IMR-90 (cell line): ENCODE results near the gene RXRG. TPM values are rescaled to one million over a fixed set of nuclear protein-coding genes. Genes with fewer than 3 reads are reported as not detected.

ENCODE experiments used
- ATAC-seq: fragments of 200-7000 bp; cut with Tn5 transposase; 2 replicates; pipeline ENCODE4 v1.9.1; 2020; ENCODE audit warnings: low read depth, mild to moderate bottlenecking, moderate library complexity
- BruUV-seq: library from RNA; stranded (reverse); fragments of 400-500 nt; replicated peaks from 2 replicates; lab custom pipeline; 2021; lab: Mats Ljungman, UMichigan
- CTCF ChIA-PET: fragments of 300-600 bp; formaldehyde crosslinking; extraction: SDS; loops from one replicate; lab custom pipeline; 2021; ENCODE audit warnings: antibody characterized with exemption; lab: Yijun Ruan, JAX
- POLR2A ChIA-PET: fragments of 300-600 bp; sonication (Branson Sonifier 250); formaldehyde crosslinking; loops from one replicate; lab custom pipeline; 2022; ENCODE audit warnings: antibody characterized with exemption; ENCODE audit not compliant: unreplicated experiment; lab: Charles Lee
- DNase-seq: peaks from one replicate; pipeline ENCODE4 v3.0.0; 2013
- H2AFZ ChIP-seq: replicated peaks from 2 replicates; pipeline ENCODE3; 2013; ENCODE audit warnings: low read length, mild to moderate bottlenecking; ENCODE audit not compliant: poor library complexity
- H2AK5ac ChIP-seq: 2 replicates; pipeline ENCODE4 v1.6.1; 2013; ENCODE audit warnings: low read depth, low read length, inconsistent platforms
- H2AK9ac ChIP-seq: replicated peaks from 2 replicates; pipeline ENCODE3; 2013; ENCODE audit warnings: mild to moderate bottlenecking, low read depth, low read length, moderate library complexity; ENCODE audit not compliant: poor library complexity
- H2BK120ac ChIP-seq: 2 replicates; pipeline ENCODE4 v1.6.1; 2013; ENCODE audit warnings: low read depth, low read length, inconsistent platforms
- H2BK15ac ChIP-seq: 3 replicates; pipeline ENCODE4 v1.6.1; 2013; ENCODE audit warnings: low read depth, low read length, inconsistent platforms
- H2BK20ac ChIP-seq: 2 replicates; pipeline ENCODE4 v1.6.1; 2013; ENCODE audit warnings: low read depth, mild to moderate bottlenecking, inconsistent platforms, low read length, moderate library complexity
- H2BK5ac ChIP-seq: 2 replicates; pipeline ENCODE4 v1.6.1; 2013; ENCODE audit warnings: mild to moderate bottlenecking, low read depth, low read length, inconsistent platforms; ENCODE audit not compliant: poor library complexity, severe bottlenecking
- H3K14ac ChIP-seq: replicated peaks from 2 replicates; pipeline ENCODE4 v1.6.1; 2013; ENCODE audit warnings: low read depth, low read length, inconsistent platforms
- H3K18ac ChIP-seq: 2 replicates; pipeline ENCODE4 v1.6.1; 2013; ENCODE audit warnings: low read depth, low read length, control low read depth
- H3K23ac ChIP-seq: 2 replicates; pipeline ENCODE4 v1.6.1; 2013; ENCODE audit warnings: low read depth, low read length, inconsistent platforms
- H3K27ac ChIP-seq: 2 replicates; pipeline ENCODE4 v1.5.1; 2013; ENCODE audit warnings: mild to moderate bottlenecking, control low read depth, low read length; ENCODE audit not compliant: insufficient read depth
- H3K27me3 ChIP-seq: 2 replicates; pipeline ENCODE4 v1.6.1; 2013; ENCODE audit warnings: low read length; ENCODE audit not compliant: control insufficient read depth, insufficient read depth
- H3K36me3 ChIP-seq: 2 replicates; pipeline ENCODE4 v1.6.1; 2013; ENCODE audit warnings: low read length, mixed read lengths; ENCODE audit not compliant: control insufficient read depth, insufficient read depth
- H3K4ac ChIP-seq: 2 replicates; pipeline ENCODE4 v1.6.1; 2013; ENCODE audit warnings: low read depth, low read length, inconsistent platforms
- H3K4me1 ChIP-seq: 2 replicates; pipeline ENCODE4 v1.6.1; 2013; ENCODE audit warnings: low read length, mixed read lengths; ENCODE audit not compliant: control insufficient read depth, insufficient read depth
- H3K4me2 ChIP-seq: 2 replicates; pipeline ENCODE4 v1.6.1; 2013; ENCODE audit warnings: low read depth, mild to moderate bottlenecking, control low read depth, low read length, moderate library complexity
- H3K4me3 ChIP-seq: 2 replicates; pipeline ENCODE4 v1.5.1; 2013; ENCODE audit warnings: low read depth, mild to moderate bottlenecking, control low read depth, low read length, moderate library complexity; ENCODE audit not compliant: insufficient read depth
- H3K56ac ChIP-seq: 2 replicates; pipeline ENCODE4 v1.6.1; 2013; ENCODE audit warnings: low read length, inconsistent platforms; ENCODE audit not compliant: insufficient read depth; ENCODE audit errors: extremely low read depth
- H3K79me1 ChIP-seq, 2 experiments: 2 replicates each; pipeline ENCODE4 v1.6.1; 2013; ENCODE audit warnings: low read length in 2 of 2, inconsistent platforms in 1 of 2, low read depth in 1 of 2
- H3K9ac ChIP-seq: 2 replicates; pipeline ENCODE4 v1.6.1; 2013; ENCODE audit warnings: low read depth, low read length, control low read depth
- H3K9me1 ChIP-seq: 2 replicates; pipeline ENCODE4 v1.6.1; 2013; ENCODE audit warnings: low read length, inconsistent platforms; ENCODE audit not compliant: insufficient read depth
- H3K9me3 ChIP-seq: 2 replicates; pipeline ENCODE4 v1.6.1; 2013; ENCODE audit warnings: low read length; ENCODE audit not compliant: control insufficient read depth, insufficient read depth
- H4K20me1 ChIP-seq: 2 replicates; pipeline ENCODE4 v1.6.1; 2013; ENCODE audit warnings: low read length, inconsistent platforms; ENCODE audit not compliant: insufficient read depth
- H4K5ac ChIP-seq: 2 replicates; pipeline ENCODE4 v1.6.1; 2013; ENCODE audit warnings: mild to moderate bottlenecking, low read depth, low read length, control low read depth
- H4K8ac ChIP-seq, 2 experiments: 2 replicates each; pipeline ENCODE4 v1.6.1; 2013; ENCODE audit warnings: low read depth in 2 of 2, low read length in 2 of 2, control low read depth in 1 of 2, inconsistent platforms in 1 of 2
- H4K91ac ChIP-seq: 2 replicates; pipeline ENCODE4 v1.6.1; 2013; ENCODE audit warnings: low read depth, low read length, inconsistent platforms; ENCODE audit not compliant: insufficient read depth
- CEBPB ChIP-seq: IDR thresholded peaks from 2 replicates; pipeline ENCODE4 v1.6.1; 2012; ENCODE audit warnings: low read depth, low read length, improper control_type of control experiment
- NFE2L2 ChIP-seq: fragments of 150-350 bp; IDR thresholded peaks from 2 replicates; pipeline ENCODE4 v1.6.1; 2016; ENCODE audit warnings: low read depth, mild to moderate bottlenecking, low read length
- POLR2A ChIP-seq: IDR thresholded peaks from 2 replicates; pipeline ENCODE4 v1.6.1; 2012; ENCODE audit warnings: mild to moderate bottlenecking, low read depth, low read length
- SMC3 ChIP-seq: fragments of 150-350 bp; IDR thresholded peaks from 2 replicates; pipeline ENCODE4 v1.6.1; 2016; ENCODE audit warnings: low read depth, mild to moderate bottlenecking, antibody characterized with exemption, low read length, moderate library complexity
- WGBS, 2 experiments: methylation state at CpG; one replicate each; pipeline versions ENCODE4 v1.1.5 to v1.1.7; 2013; ENCODE audit warnings: missing lambda C conversion rate in 2 of 2; ENCODE audit not compliant: insufficient read length in 1 of 2; ENCODE audit errors: extremely low coverage in 2 of 2; 5-methylcytosine and 5-hydroxymethylcytosine counted together
- dilution Hi-C: fragments of 300-500 bp; cut with HindIII; formaldehyde crosslinking; loops from one replicate; pipeline ENCODE4 v1.14.3; 2018; ENCODE audit warnings: low sequenced_read_pairs; ENCODE audit not compliant: unreplicated experiment
- in situ Hi-C: fragments of 300-500 bp; cut with MboI; formaldehyde crosslinking; loops from 3 replicates; pipeline ENCODE4 v1.14.3; 2019; ENCODE audit warnings: low sequenced_read_pairs, inconsistent platforms, mixed read lengths
- intact Hi-C: fragments of 100-400 bp; cut with micrococcal nuclease; formaldehyde crosslinking; loops from 2 replicates; pipeline ENCODE4 v1.10.0; 2022
- polyA plus RNA-seq, 3 experiments: library from polyadenylated mRNA; depleted of rRNA; stranded (reverse); fragments of >200 nt; gene quantifications; 2 replicates each; pipeline ENCODE4 v1.2.3, GENCODE V29; 2012; ENCODE audit warnings: low replicate concordance in 1 of 3
- total RNA-seq: library from RNA; depleted of rRNA; stranded (reverse); fragments of >200 nt; gene quantifications from 2 replicates; pipeline ENCODE4 v1.2.3, GENCODE V29; 2012
- TF ChIP-seq, protein P1 (sequence below): fragments of 150-350 bp; IDR thresholded peaks from 2 replicates; pipeline ENCODE4 v1.6.1; 2016; ENCODE audit warnings: low read depth, mild to moderate bottlenecking, low read length, moderate library complexity, borderline replicate concordance

RXRG gene
- total and polyA plus RNA-seq, 2 of the 4 experiments (the other 2 are of a cell fraction) = not detected

DNA sequence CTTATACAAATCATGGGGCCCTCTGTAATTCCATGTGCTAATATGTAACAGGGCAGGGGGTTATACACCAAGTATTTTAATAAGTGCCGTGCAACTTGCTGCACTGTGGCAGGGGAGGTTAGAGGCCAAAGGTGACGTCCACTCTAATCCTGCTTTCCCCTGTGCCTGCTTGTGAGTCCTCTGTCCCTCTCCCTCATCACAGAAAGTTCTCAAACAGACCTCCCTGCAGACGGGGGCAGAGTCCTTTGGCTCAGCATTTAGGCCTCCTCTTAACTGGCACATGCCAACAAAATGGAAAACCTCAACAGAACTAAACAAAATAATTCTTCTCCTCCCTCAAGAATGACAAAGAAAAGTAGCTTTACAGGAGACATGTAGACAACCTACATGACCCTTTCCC is 2.9 kb downstream of the RXRG start:
- Histone ChIP-seq H3K4me1 (no peaks in the 10 kb centered on the region), H4K8ac (no peak overlapping the region), H3K9ac (no peak overlapping the region), H3K79me1 (no peaks in the 10 kb centered on the region), H2AFZ (no peak overlapping the region), H4K5ac (no peak overlapping the region), H3K4ac (no peak overlapping the region), H2AK9ac (no peak overlapping the region), H3K27ac (no peak overlapping the region), H3K18ac (no peak overlapping the region), H3K27me3 (peaks cover 11% of the 10 kb centered on the region), H2BK120ac (no peak overlapping the region), H3K4me3 (no peak overlapping the region), H3K9me1 (no peaks in the 10 kb centered on the region), H3K56ac (no peak overlapping the region), H3K36me3 (no peaks in the 10 kb centered on the region), H4K91ac (no peak overlapping the region), H3K4me2 (no peak overlapping the region), H4K20me1 (no peaks in the 10 kb centered on the region), H3K23ac (no peak overlapping the region), H2BK5ac (no peak overlapping the region), H2BK20ac (no peak overlapping the region), H3K9me3 (no peaks in the 10 kb centered on the region), H3K14ac (no peak overlapping the region), H2BK15ac (no peak overlapping the region), H2AK5ac (no peak overlapping the region)
- intact Hi-C loops (no loop called here), in situ Hi-C loops (no loop called here), dilution Hi-C loops (no loop called here)
- no CpG with 5 or more reads among the region's 3 CpGs for WGBS, 2 experiments
- ATAC-seq = no peak
- BruUV-seq = no TSS peak
- TF ChIP-seq NFE2L2 (no peak), SMC3 (no peak), CEBPB (no peak), POLR2A (no peak)
- TF ChIP-seq, protein P1, sequence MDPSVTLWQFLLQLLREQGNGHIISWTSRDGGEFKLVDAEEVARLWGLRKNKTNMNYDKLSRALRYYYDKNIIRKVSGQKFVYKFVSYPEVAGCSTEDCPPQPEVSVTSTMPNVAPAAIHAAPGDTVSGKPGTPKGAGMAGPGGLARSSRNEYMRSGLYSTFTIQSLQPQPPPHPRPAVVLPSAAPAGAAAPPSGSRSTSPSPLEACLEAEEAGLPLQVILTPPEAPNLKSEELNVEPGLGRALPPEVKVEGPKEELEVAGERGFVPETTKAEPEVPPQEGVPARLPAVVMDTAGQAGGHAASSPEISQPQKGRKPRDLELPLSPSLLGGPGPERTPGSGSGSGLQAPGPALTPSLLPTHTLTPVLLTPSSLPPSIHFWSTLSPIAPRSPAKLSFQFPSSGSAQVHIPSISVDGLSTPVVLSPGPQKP = no peak
- DNase-seq = no peak
- ChIA-PET POLR2A (no interaction called here), CTCF (interaction anchor here (0.7 kb wide), 1 partner anchor 126 kb away, joined by 3 read pairs; no protein-coding TSS in a partner anchor)
